Stimulated activated CD8-positive, alpha-beta memory T cell treated with anti-CD3 and anti-CD28 coated beads, Interleukin-12 subunit alpha, Interleukin-12 subunit beta, amount 100 ng/mL, for 1 hour (primary cell): ENCODE results near the gene BTG4.

ENCODE experiments used
- DNase-seq: peaks from one replicate; pipeline ENCODE4 v3.0.0-alpha.2; 2020; ENCODE audit warnings: low read depth

Gene BTG4

GRCh38 chr11:111512296-111513239 lies at the start of gene BTG4:
Gene BTG4, minus strand, starts transcription at chr11:111512386. Its CDS starts 13,610 bp downstream, at chr11:111498776.
- no peak for DNase-seq

GRCh38 chr11:111561791-111562325 lies 49.7 kb upstream of the BTG4 start:
- no peak for DNase-seq

GRCh38 chr11:111561306-111561705 lies 49.1 kb upstream of the BTG4 start:
- no peak for DNase-seq

DNA sequence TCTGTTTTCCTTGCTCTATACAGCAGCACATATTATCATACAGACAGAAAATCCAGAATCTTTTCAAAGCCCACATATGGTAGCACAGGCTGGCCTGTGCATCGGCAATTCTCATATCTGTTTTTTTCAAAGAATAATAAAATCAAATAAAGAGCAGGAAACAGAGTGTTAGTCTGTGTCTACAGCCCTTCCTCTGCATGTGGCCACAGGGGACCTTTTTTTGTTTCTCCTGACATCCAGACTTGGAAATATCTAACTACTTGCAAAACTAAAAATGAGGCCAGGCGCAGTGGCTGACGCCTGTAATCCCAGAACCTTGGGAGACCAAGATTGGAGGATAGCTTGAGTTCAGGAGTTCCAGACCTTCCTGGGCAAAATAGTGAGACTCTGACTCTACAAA lies 48.6 kb upstream of the BTG4 start:
- DNase-seq: no peak

DNA sequence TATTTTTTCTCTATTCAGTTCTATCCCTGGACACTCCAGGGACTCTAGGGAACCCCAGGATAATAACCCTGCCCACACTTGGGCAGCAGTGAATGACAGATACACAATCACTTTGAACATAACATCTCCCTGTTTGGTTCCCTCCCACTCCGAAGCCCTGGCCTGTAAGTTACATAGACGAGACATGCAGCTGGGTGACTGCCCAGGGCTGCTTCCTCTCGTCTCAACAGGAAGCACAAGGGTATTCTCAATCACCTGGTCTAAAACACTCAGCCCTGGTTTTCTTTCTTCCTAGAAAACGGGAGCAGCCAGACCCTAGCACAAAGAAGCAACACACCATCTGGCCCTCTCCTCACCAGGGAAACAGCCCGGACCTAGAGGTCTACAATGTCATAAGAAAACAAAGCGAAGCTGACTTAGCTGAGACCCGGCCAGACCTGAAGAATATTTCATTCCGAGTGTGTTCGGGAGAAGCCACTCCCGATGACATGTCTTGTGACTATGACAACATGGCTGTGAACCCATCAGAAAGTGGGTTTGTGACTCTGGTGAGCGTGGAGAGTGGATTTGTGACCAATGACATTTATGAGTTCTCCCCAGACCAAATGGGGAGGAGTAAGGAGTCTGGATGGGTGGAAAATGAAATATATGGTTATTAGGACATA lies 47.7 kb upstream of the BTG4 start:
- DNase-seq: no peak

GRCh38 chr11:111557425-111558111 lies 45.4 kb upstream of the BTG4 start:
- no peak for DNase-seq

DNA sequence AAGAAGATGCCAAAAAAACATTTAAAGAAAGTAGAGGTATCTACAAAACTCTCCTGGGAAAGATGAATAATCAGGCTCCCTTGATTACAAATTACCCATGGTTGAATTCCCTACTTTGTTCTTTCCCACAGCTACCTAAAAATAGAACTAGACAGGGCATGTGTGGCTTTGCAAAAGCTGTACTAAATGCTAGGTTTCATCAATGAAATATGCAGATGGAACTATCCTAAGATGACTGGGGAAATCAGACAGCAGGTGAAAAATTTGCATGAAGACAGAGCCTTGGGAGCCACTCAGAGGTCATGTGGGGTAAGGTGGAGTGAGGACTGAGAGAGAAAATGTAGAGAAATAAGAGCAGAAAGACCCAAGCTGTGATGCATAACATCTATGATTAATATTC lies 43.1 kb upstream of the BTG4 start:
- no peak for DNase-seq

GRCh38 chr11:111554532-111554931 lies 42.3 kb upstream of the BTG4 start:
- DNase-seq: no peak

DNA sequence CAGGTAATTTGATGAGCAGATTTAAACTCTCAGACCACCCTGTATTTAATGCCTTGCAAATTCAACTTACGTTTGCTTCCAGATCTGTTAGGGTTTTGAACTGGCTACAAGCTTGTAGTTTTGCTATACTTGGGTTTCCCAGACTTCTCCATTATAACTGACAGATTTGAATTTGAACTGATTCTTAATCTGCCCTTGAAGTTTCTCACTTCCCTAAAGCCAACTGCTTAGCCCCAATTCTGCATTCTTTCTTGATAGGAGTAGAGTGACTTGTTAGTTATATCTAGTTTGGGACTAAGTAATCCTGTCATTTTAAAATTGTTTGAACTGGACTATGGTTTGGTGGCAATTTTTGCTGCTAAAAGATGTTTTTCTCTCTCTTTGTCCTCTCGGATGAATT lies 38.1 kb upstream of the BTG4 start:
- no peak for DNase-seq

DNA sequence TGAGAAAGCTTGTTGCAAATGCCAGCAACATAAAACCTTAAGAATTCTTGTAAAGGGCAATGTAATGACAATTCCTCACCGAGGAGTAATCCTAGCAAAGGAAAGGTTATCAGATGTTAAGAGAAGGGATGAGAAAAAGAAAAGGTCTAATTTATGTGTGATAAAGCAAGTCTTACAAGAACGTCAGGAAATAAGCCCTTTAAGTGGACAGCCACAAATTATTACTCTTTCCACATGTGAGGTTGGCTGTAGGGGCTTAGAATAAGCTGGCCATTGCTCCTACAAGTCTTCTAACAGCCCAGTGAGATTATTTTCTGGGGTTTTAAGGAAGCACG lies 37.6 kb upstream of the BTG4 start:
- DNase-seq: no peak

DNA sequence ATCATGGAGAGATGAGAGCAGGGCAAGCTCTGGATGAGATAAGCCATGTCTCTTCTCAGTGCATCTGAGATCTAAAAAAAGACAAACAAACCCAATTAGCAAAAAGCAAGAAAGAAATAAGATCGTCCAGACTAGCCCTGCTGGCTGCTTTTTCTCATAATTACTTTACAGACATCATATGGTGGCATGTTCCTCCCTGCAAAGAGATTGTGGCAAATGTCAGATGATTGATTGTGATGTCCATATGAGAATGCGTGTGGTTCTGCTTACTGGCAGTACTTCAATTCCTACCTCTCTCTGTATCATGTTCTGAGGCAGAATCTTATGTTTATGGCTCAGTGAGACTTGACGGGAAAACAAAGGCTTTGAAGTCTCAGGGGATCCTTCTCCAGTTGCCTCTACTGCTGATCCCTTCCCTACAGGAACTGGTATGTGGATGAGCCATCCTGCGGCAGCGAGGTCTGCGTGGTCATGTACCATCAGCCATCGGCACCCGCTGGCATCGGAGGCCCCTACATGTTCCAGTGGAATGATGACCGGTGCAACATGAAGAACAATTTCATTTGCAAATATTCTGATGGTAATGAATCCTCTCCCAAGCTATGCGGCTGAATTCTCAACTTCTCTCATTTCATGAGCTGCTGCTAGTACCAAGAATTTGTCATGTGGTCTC lies 37.1 kb upstream of the BTG4 start:
- no peak for DNase-seq

- DNase-seq: no peak
Observed at GRCh38 chr11:111548525-111548924, 36.3 kb upstream of the BTG4 start.

- no peak for DNase-seq
Observed at GRCh38 chr11:111542606-111543275, 30.6 kb upstream of the BTG4 start.

DNA sequence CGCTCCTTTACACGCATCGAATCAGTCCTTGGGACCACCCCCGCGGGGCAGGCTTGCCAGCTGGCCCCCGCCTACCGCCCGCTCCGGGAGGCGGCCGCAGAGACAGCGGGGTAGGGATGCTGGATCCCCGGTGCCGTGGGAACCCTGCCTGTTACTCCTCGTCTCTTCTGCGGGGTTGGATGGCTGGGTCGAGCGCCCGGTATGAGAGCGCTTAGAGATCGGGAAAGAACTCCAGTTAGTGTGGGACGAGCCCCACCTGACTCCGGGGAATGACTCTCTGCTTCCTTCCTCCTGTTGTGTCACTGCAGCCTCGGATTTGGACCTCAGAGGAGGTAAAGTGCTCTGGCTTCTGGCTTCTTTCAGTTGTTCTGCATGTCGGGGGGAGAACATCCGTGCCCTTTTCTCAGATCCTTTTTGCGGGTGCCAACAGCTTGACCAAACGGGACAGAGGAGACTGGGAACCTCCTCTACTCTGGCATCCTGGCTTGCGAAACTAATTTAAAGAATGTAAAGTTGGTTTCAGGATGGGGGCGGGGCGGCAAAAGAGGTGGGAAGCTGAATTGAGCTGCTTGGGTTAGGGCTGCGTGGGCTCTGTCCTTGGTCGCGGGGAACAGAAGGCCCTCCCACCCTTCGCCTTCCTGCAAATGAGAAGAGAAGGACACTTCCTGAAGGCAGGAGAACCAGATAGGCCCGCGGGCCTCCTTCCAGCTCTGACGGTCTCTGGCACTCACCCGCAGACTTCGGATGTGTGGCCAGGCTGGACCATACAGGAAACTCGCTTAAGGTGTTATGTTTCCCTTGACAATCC lies 29.3 kb upstream of the BTG4 start:
- no peak for DNase-seq

GRCh38 chr11:111540937-111541253 lies 28.7 kb upstream of the BTG4 start:
- no peak for DNase-seq

DNA sequence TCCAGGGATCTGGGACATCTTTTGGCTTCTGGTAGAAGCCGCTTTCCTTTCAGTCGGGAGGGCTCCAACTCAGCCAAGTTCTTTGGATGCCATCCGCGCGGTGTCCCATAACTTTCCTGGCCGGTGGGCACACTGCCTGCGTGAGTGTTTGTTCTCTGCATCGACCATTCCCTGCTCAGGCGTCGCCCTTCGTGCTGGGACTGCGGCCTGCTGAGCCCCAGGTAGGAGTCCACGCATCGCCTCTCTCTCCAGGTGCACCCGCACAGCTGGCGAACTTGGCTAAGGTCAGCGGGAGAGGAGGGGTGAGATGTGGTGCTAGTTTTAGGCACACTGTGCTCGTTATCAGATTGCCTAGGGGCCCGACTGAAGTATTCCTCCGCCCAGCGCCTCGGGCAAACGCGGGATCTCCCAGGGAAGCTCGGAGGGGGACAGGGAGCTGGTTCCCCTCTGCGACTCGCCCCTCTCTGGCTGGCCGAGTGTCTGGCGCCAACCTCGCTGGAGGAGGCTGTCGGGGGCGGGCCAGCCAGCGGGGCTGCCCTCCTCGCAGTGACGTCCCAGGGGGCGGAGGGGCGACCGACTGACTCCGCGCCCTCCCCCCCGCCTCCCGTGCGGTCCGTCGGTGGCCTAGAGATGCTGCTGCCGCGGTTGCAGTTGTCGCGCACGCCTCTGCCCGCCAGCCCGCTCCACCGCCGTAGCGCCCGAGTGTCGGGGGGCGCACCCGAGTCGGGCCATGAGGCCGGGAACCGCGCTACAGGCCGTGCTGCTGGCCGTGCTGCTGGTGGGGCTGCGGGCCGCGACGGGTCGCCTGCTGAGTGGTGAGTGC lies 28.1 kb upstream of the BTG4 start, which contains the start of gene LAYN:
LAYN (plus strand) TSS at position 607 of the 823 bp plus-strand sequence; CDS start at position 731, 124 bp downstream.
- DNase-seq: no peak

DNA sequence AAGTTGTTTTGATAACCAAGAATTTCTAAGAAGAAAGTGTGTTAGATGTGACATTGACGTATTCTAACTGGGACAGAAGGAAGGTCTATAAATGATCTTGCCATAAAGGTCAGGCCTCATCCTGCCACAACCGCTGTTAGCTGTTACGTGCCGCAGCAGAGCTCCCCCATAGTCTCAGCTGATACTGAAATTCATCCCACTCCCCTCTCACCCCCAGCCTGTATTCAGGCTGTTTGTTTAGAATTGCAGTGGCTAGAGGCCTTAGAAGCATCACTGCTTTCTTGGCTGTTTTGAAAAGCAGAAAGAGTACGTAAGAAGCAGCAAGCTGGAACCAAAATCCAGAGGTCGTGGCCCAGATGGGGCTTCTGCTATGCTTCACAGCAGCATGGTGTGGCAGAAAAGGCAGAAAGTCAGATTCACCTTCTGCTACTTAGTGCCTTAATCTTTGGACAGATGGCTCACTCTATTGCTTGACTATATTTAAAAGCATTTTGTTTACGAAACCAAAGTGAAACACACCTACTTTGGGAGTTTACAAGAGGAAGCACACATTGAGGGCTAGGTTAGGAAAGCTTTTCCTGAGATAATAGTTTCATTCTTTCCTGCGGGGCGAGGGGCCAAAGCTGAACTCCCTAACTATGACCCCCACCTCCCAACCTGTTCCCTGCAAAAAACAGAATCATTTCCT lies 27.4 kb upstream of the BTG4 start:
- no peak for DNase-seq

DNA sequence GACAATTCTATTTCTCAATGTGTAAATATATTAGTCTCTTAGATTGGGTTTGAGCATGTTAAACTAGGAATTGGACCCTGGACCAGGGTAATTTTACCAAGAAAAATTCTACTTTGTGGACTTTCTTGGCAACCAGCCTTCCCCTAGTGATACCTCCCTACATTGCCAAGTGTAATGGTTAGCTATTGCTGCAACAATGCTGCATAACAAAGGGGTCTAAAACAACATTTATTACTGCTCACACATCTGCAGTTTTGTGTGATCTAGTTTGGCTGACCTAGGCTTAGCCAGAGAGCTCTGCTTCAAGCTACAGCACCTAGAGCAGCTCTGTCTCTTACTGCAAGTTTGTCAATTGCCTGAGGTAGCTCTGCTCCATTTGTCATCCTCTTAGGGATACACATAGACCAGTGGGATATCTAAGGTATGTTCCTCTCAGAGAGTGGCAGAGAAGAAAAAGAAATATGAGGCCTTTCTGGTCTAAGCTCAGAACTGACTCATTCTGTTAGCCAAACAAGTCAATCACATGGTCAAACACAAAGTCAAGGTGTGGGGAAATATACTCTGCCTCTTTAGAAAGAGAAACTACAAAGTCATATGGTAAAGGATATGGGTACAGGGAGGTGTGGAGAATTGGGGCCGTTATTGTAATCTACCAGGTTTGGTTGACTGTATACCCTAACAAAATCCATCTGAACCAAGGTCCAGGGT lies 26.4 kb upstream of the BTG4 start:
- no peak for DNase-seq
